Liver (tissue), 9 donors: ENCODE results near the gene ZNF837. TPM values are rescaled to one million over a fixed set of nuclear protein-coding genes. Genes with fewer than 3 reads are reported as not detected.

Experiments used
- DNase-seq: peaks from one replicate; pipeline ENCODE4 v3.0.0-alpha.2; 2017; ENCODE audit warnings: low spot score
- H3K27ac ChIP-seq, 2 donors: one replicate each; pipeline ENCODE4 v1.7.0; 2013; ENCODE audit warnings: inconsistent platforms in 2 of 2, low read length in 2 of 2, control low read depth in 1 of 2, low read depth in 1 of 2, mild to moderate bottlenecking in 1 of 2
- H3K27me3 ChIP-seq, 4 donors: one replicate each; pipeline versions ENCODE4 v1.6.1 to v1.7.0; 2013; ENCODE audit warnings: low read length in 3 of 4, inconsistent platforms in 1 of 4, mild to moderate bottlenecking in 1 of 4, moderate library complexity in 1 of 4; ENCODE audit not compliant: control insufficient read depth in 4 of 4, insufficient read depth in 4 of 4
- H3K36me3 ChIP-seq, 4 donors: one replicate each; pipeline versions ENCODE4 v1.6.1 to v1.7.0; 2013; ENCODE audit warnings: low read length in 3 of 4, mild to moderate bottlenecking in 3 of 4, low read depth in 1 of 4, moderate library complexity in 1 of 4; ENCODE audit not compliant: control insufficient read depth in 4 of 4, insufficient read depth in 3 of 4
- H3K4me1 ChIP-seq, 4 donors: one replicate each; pipeline versions ENCODE4 v1.6.1 to v1.7.0; 2013; ENCODE audit warnings: low read length in 3 of 4, mild to moderate bottlenecking in 3 of 4, moderate library complexity in 1 of 4; ENCODE audit not compliant: control insufficient read depth in 4 of 4, insufficient read depth in 4 of 4
- H3K4me3 ChIP-seq, 3 donors: one replicate each; pipeline versions ENCODE4 v1.6.1 to v1.7.0; 2013; ENCODE audit warnings: low read length in 3 of 3, control low read depth in 1 of 3, low read depth in 1 of 3, mild to moderate bottlenecking in 1 of 3
- H3K9ac ChIP-seq, 2 donors: one replicate each; pipeline ENCODE4 v1.7.0; 2013; ENCODE audit warnings: low read length in 2 of 2, mild to moderate bottlenecking in 2 of 2, moderate library complexity in 2 of 2, control low read depth in 1 of 2, low read depth in 1 of 2
- H3K9me3 ChIP-seq, 4 donors: one replicate each; pipeline versions ENCODE4 v1.6.1 to v1.7.0; 2013; ENCODE audit warnings: low read length in 3 of 4; ENCODE audit not compliant: control insufficient read depth in 4 of 4
- ATF3 ChIP-seq: IDR thresholded peaks from 2 replicates; pipeline ENCODE4 v1.6.1; 2016; ENCODE audit warnings: antibody characterized with exemption
- EGR1 ChIP-seq, 2 donors: IDR thresholded peaks; 2 replicates each; pipeline ENCODE4 v1.6.1; 2016 to 2018; ENCODE audit warnings: antibody characterized with exemption in 2 of 2, low read depth in 2 of 2
- FOXA1 ChIP-seq: IDR thresholded peaks from 2 replicates; pipeline ENCODE4 v1.6.1; 2016; ENCODE audit warnings: antibody characterized with exemption
- FOXA2 ChIP-seq: IDR thresholded peaks from 2 replicates; pipeline ENCODE4 v1.6.1; 2016; ENCODE audit warnings: antibody characterized with exemption
- GABPA ChIP-seq, 2 donors: IDR thresholded peaks in 1 of 2; conservative IDR thresholded peaks in 1 of 2; 2 replicates each; pipeline ENCODE4 v1.6.1; 2016; ENCODE audit warnings: antibody characterized with exemption in 2 of 2, mild to moderate bottlenecking in 1 of 2, moderate library complexity in 1 of 2
- HNF4A ChIP-seq, 2 donors: conservative IDR thresholded peaks; 2 replicates each; pipeline ENCODE4 v1.6.1; 2016; ENCODE audit warnings: antibody characterized with exemption in 2 of 2, mild to moderate bottlenecking in 2 of 2
- HNF4G ChIP-seq: IDR thresholded peaks from 2 replicates; pipeline ENCODE4 v1.6.1; 2016; ENCODE audit warnings: antibody characterized with exemption
- JUND ChIP-seq, 2 donors: IDR thresholded peaks; 2 replicates each; pipeline ENCODE4 v1.6.1; 2016; ENCODE audit warnings: antibody characterized with exemption in 2 of 2
- MAX ChIP-seq: IDR thresholded peaks from 2 replicates; pipeline ENCODE4 v1.6.1; 2016; ENCODE audit warnings: antibody characterized with exemption
- NR2F2 ChIP-seq: IDR thresholded peaks from 2 replicates; pipeline ENCODE4 v1.6.1; 2016; ENCODE audit warnings: antibody characterized with exemption
- RAD21 ChIP-seq, 2 donors: IDR thresholded peaks; 2 replicates each; pipeline ENCODE4 v1.6.1; 2016; ENCODE audit warnings: antibody characterized with exemption in 2 of 2, mild to moderate bottlenecking in 2 of 2
- REST ChIP-seq: IDR thresholded peaks from 2 replicates; pipeline ENCODE4 v1.6.1; 2016; ENCODE audit warnings: antibody characterized with exemption, mild to moderate bottlenecking
- RXRA ChIP-seq, 2 donors: IDR thresholded peaks; 2 replicates each; pipeline ENCODE4 v1.6.1; 2017 to 2018; ENCODE audit warnings: antibody characterized with exemption in 2 of 2, mild to moderate bottlenecking in 1 of 2
- SP1 ChIP-seq: IDR thresholded peaks from 2 replicates; pipeline ENCODE4 v1.6.1; 2018; ENCODE audit warnings: antibody characterized with exemption, mild to moderate bottlenecking
- TAF1 ChIP-seq: conservative IDR thresholded peaks from 2 replicates; pipeline ENCODE4 v1.6.1; 2016; ENCODE audit warnings: antibody characterized with exemption, mild to moderate bottlenecking
- YY1 ChIP-seq: IDR thresholded peaks from 2 replicates; pipeline ENCODE4 v1.6.1; 2016; ENCODE audit warnings: antibody characterized with exemption, mild to moderate bottlenecking
- ZBTB33 ChIP-seq: IDR thresholded peaks from 2 replicates; pipeline ENCODE4 v1.6.1; 2016; ENCODE audit warnings: antibody characterized with exemption
- WGBS: extraction: QIAGEN DNeasy Blood & Tissue Kit; methylation state at CpG from one replicate; pipeline ENCODE4 v1.1.7; 2013; 5-methylcytosine and 5-hydroxymethylcytosine counted together
- polyA plus RNA-seq, 2 donors: library from polyadenylated mRNA; stranded (reverse) in 1 of 2; unstranded in 1 of 2; fragments of 200-250 nt in 1 of 2; fragments of >200 nt in 1 of 2; fragmentation: Nextera tagmentation in 1 of 2; extraction: Ambion mirVana in 1 of 2; gene quantifications; one replicate each; pipeline versions ENCODE4 v1.2.1 to v1.2.3, GENCODE V29; 2013 to 2015
- total RNA-seq, 2 donors: library from RNA; depleted of rRNA; stranded (reverse); fragments of >200 nt; gene quantifications; one replicate each; pipeline ENCODE4 v1.2.3, GENCODE V29; 2014
- donor health status: healthy.
- donor health status: healthy.
- donor health status: healthy.
- donor health status: healthy.
- donor health status: healthy.

ZNF837 gene
- total RNA-seq (1 to 10 TPM; 2.1 to 3.6 TPM), polyA plus RNA-seq (1 to 10 TPM in 1 of 2 donors, under 1 TPM in 1; 0.54 to 2.6 TPM)

- Histone ChIP-seq H3K4me3 (peak within 1 kb of the TSS; percentile 71 to 80 (median 73)), H3K36me3 (no peaks in the 10 kb centered on the region), H3K27me3 (no peaks in the 10 kb centered on the region), H3K4me1 (peaks cover 13 to 36% (median 24%) of the 10 kb centered on the region in 4 donors), H3K9ac (peak within 1 kb of the TSS; percentile 6 to 36), H3K27ac (peak within 1 kb of the TSS; percentile 93 to 96), H3K9me3 (no peaks in the 10 kb centered on the region)
- WGBS, result under 1% methylated on average over 83 of the region's 83 CpGs
- peak; percentile 95 for DNase-seq
- TF ChIP-seq ZBTB33, result peak; percentile 16
- TF ChIP-seq NR2F2, result peak; percentile 87
- TF ChIP-seq RXRA (IDR thresholded peaks at IDR 0.05), result peak in 1 of 2 donors; percentile 11
- TF ChIP-seq YY1, result peak; percentile 29
- no peak for TF ChIP-seq FOXA2
- no peak for TF ChIP-seq REST
- no peak for TF ChIP-seq TAF1
- TF ChIP-seq HNF4G, result no peak
- TF ChIP-seq HNF4A (conservative IDR thresholded peaks at IDR 0.05), result peak; percentile 33 to 75
- peak; percentile 83 to 94 for TF ChIP-seq GABPA (IDR thresholded peaks at IDR 0.05 in 1 of 2, conservative IDR thresholded peaks at IDR 0.05 in 1 of 2)
- peak in 1 of 2 donors; percentile 30 for TF ChIP-seq EGR1 (IDR thresholded peaks at IDR 0.05; ENCODE audit: low read depth in 2 of 2)
- no peak for TF ChIP-seq FOXA1
- TF ChIP-seq ATF3, result no peak
- peak; percentile 4 to 41 for TF ChIP-seq RAD21 (IDR thresholded peaks at IDR 0.05)
- TF ChIP-seq MAX, result peak; percentile 41
- no peak for TF ChIP-seq JUND (IDR thresholded peaks at IDR 0.05)
- peak; percentile 74 for TF ChIP-seq SP1
These were observed at the start of gene ZNF837 for GRCh38 chr19:58380662-58381459. Gene ZNF837, minus strand, starts transcription at chr19:58381030. Its CDS starts 11,698 bp downstream, at chr19:58369332.

GRCh38 chr19:58429745-58430144, 48.9 kb upstream of the ZNF837 start:
- Histone ChIP-seq H3K9me3 (peaks cover 57 to 84% (median 74%) of the 10 kb centered on the region in 4 donors), H3K4me3 (peak overlapping the region in 2 of 3 donors; percentile 7 to 50), H3K4me1 (no peaks in the 10 kb centered on the region), H3K27ac (no peak overlapping the region), H3K9ac (no peak overlapping the region), H3K27me3 (no peaks in the 10 kb centered on the region), H3K36me3 (peaks cover 8 to 18% (median 16%) of the 10 kb centered on the region in 4 donors)
- no peak for DNase-seq
- no peak for TF ChIP-seq JUND (IDR thresholded peaks at IDR 0.05)
- TF ChIP-seq SP1, result no peak
- TF ChIP-seq HNF4G, result no peak
- TF ChIP-seq RXRA (IDR thresholded peaks at IDR 0.05), result no peak
- TF ChIP-seq RAD21 (IDR thresholded peaks at IDR 0.05), result no peak
